Uterine smooth muscle cell (primary cell): ENCODE measurements around the gene OR1A2. TPM values are rescaled to one million over a fixed set of nuclear protein-coding genes. Genes with fewer than 3 reads are reported as not detected.

ENCODE experiments used
- total RNA-seq: library from RNA; depleted of rRNA; stranded (reverse); fragments of >200 nt; gene quantifications from 2 replicates; pipeline ENCODE4 v1.2.3, GENCODE V29; 2014

The OR1A2 gene, protein sequence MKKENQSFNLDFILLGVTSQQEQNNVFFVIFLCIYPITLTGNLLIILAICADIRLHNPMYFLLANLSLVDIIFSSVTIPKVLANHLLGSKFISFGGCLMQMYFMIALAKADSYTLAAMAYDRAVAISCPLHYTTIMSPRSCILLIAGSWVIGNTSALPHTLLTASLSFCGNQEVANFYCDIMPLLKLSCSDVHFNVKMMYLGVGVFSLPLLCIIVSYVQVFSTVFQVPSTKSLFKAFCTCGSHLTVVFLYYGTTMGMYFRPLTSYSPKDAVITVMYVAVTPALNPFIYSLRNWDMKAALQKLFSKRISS
- not detected in 2 replicates for total RNA-seq

DNA sequence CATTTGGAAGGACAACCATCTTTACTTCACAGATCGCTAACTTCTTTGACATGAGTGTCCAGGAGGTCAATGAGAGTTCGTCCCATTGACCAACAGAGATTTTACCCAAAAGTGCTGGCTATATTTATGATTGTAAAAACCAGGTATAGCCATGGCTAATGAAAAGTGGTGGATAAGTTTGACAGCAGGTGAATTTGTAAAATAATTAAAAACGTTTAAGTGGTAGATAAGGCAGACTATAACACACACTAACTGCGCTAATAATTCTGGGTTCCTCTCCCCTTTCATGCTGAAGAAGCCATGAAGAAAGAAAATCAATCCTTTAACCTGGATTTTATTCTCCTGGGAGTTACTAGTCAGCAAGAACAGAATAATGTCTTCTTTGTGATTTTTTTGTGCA lies at the start of gene OR1A2:
Gene OR1A2 (plus strand): TSS at position 301 of the 400 bp plus-strand sequence. CDS start 0 bp downstream, at position 301.

DNA sequence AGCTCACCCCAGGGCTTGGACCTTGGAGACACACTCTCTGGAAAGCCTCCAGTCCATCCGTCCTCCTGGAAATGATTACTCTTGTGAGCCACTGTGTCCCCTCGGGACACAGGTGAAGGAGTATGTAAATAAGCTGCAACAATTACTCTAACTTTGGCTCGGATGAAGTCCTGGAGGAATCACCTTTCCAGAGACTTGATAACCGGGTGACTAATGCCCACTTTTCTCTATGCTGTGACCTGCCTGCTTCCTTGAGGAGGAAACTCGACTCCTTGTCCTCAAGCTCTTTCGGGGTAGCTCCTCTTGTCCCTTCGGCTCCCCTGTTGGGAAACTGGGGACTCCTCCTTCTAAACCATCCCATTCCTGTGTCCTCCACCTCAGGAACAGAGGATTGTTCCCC lies 10.0 kb downstream of the OR1A2 start, which contains the start of gene OR1A1:
Gene OR1A1 (plus strand): TSS at position 301 of the 400 bp plus-strand sequence. CDS start 7,954 bp downstream, outside the sequence.

Other genes starting within 250 kb of the OR1A2 start
- gene OR1D5, start 133.9 kb upstream of the OR1A2 start, total RNA-seq: not detected in 2 replicates
- not detected in 2 replicates for gene OR1D2, start 93.1 kb upstream of the OR1A2 start, total RNA-seq
- gene OR1G1, start 70.0 kb upstream of the OR1A2 start, total RNA-seq: not detected in 2 replicates
- gene OR1A1, start 10.1 kb downstream of the OR1A2 start, total RNA-seq: not detected in 2 replicates
- gene OR3A1, start 100.8 kb downstream of the OR1A2 start, total RNA-seq: 0.11 TPM in 1 of 2 replicates, not detected in the other
- gene OR3A2, start 188.8 kb downstream of the OR1A2 start, total RNA-seq: under 0.01 and 0.12 TPM in 2 replicates
- not detected in 2 replicates for gene OR1E1, start 200.9 kb downstream of the OR1A2 start, total RNA-seq
- 0.33 TPM in 1 of 2 replicates, not detected in the other for gene OR3A3, start 213.9 kb downstream of the OR1A2 start, total RNA-seq
- gene OR1E2, start 236.3 kb downstream of the OR1A2 start, total RNA-seq: not detected in 2 replicates